MM.1S (cell line): Measurements from ENCODE around the gene RPL3.

ENCODE experiments used
- CTCF ChIP-seq: fragments of 300-600 bp; sonication (generic); IDR thresholded peaks from 2 replicates; pipeline ENCODE4 v1.5.1; 2016; ENCODE audit warnings: antibody characterized with exemption, low read length, mixed read lengths
- EZH2 ChIP-seq: fragments of 300-600 bp; sonication (generic); optimal IDR thresholded peaks from 2 replicates; pipeline ENCODE3; 2017; ENCODE audit warnings: low read depth, mild to moderate bottlenecking, antibody characterized with exemption, low read length, mixed read lengths

DNA sequence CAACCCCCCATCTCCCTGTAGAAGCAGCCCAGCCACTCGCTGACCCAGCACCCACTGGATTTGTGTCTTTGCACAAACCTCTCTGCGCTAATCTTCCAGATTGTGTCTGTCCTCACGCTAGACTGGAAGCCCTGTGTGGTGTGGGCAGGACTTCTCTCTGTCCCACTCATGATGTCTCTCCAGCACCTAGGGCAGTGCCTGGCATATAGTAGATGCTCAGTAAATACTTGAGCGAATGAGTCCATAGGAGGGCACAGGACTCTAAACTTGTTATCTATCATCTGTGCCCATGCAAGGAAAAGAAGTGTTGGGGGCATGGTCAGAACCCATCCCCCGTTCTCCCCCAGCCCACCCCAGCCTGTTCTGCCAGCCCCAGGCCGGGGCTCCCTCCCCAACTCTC, 22.9 kb downstream of the RPL3 start:
- TF ChIP-seq CTCF (no peak), EZH2 (no peak)
